Caco-2 (cell line): Measurements from ENCODE around the gene TSN. TPM values are rescaled to one million over a fixed set of nuclear protein-coding genes. Genes with fewer than 3 reads are reported as not detected.
"Not testable (repeated sequence)": the region's sequence is repeated elsewhere in the genome, so short reads cannot be mapped to it uniquely, and the experiment has no call there.

Experiments used
- BruUV-seq: library from RNA; stranded (reverse); fragments of 400-500 nt; replicated peaks from 2 replicates; lab custom pipeline; 2021; lab: Mats Ljungman, UMichigan
- CTCF ChIA-PET: fragments of 300-600 bp; sonication (Branson Sonifier 250); formaldehyde crosslinking; loops from one replicate; lab custom pipeline; 2022; ENCODE audit warnings: antibody characterized with exemption; lab: Charles Lee
- POLR2A ChIA-PET: fragments of 300-600 bp; sonication (Branson Sonifier 250); formaldehyde crosslinking; loops from one replicate; lab custom pipeline; 2022; ENCODE audit warnings: antibody characterized with exemption; lab: Charles Lee
- DNase-seq, 2 experiments: peaks; one replicate each; pipeline versions ENCODE4 v3.0.0 to v3.0.0-alpha.2; 2020 to 2022
- H3K27me3 ChIP-seq: replicated peaks from 2 replicates; pipeline ENCODE4 v1.6.0; 2011; ENCODE audit warnings: low read length; ENCODE audit not compliant: control insufficient read depth, insufficient read depth
- H3K36me3 ChIP-seq: 2 replicates; pipeline ENCODE4 v1.5.1; 2011; ENCODE audit warnings: low read length; ENCODE audit not compliant: control insufficient read depth, insufficient read depth
- H3K4me1 ChIP-seq: fragments of 250-450 bp; sonication (Bioruptor Pico); 2 replicates; pipeline ENCODE4 v1.5.1; 2020; ENCODE audit warnings: mild to moderate bottlenecking
- H3K4me3 ChIP-seq: 2 replicates; pipeline ENCODE4 v1.5.1; 2011; ENCODE audit warnings: low read depth, mild to moderate bottlenecking, control low read depth, low read length
- H3K9me3 ChIP-seq: fragments of 250-450 bp; sonication (Bioruptor Pico); 2 replicates; pipeline ENCODE4 v1.5.1; 2020; ENCODE audit warnings: mild to moderate bottlenecking, moderate library complexity
- H3K27ac Mint-ChIP-seq: one replicate; pipeline ENCODE4 v1.8.0; 2022; ENCODE audit warnings: mixed read lengths; ENCODE audit not compliant: unreplicated experiment
- H3K27me3 Mint-ChIP-seq: one replicate; pipeline ENCODE4 v1.8.0; 2022; ENCODE audit warnings: mixed read lengths; ENCODE audit not compliant: insufficient read depth, unreplicated experiment
- H3K36me3 Mint-ChIP-seq: one replicate; pipeline ENCODE4 v1.8.0; 2022; ENCODE audit warnings: mild to moderate bottlenecking, mixed read lengths; ENCODE audit not compliant: insufficient read depth, unreplicated experiment
- H3K4me1 Mint-ChIP-seq: one replicate; pipeline ENCODE4 v1.8.0; 2022; ENCODE audit warnings: low read depth, mixed read lengths; ENCODE audit not compliant: unreplicated experiment
- H3K4me3 Mint-ChIP-seq: one replicate; pipeline ENCODE4 v1.8.0; 2022; ENCODE audit warnings: mild to moderate bottlenecking, moderate library complexity, mixed read lengths; ENCODE audit not compliant: unreplicated experiment
- H3K9me3 Mint-ChIP-seq: one replicate; pipeline ENCODE4 v1.8.0; 2022; ENCODE audit warnings: mixed read lengths; ENCODE audit not compliant: unreplicated experiment
- intact Hi-C: fragments of 100-400 bp; cut with micrococcal nuclease; formaldehyde crosslinking; loops from one replicate; pipeline ENCODE4 v1.10.0; 2022; ENCODE audit not compliant: unreplicated experiment
- total RNA-seq: library from RNA; stranded (reverse); gene quantifications from 2 replicates; pipeline ENCODE4 v1.2.3, GENCODE V29; 2022
- TF ChIP-seq, protein P1 (sequence below), 2 experiments: fragments of 200-600 bp in 1 of 2; IDR thresholded peaks; 1 replicate in 1 of 2; 2 replicates in 1 of 2; pipeline versions ENCODE4 v1.5.1 to v1.8.0; 2011 to 2022; ENCODE audit warnings: antibody characterized with exemption in 1 of 2, control low read depth in 1 of 2, inconsistent platforms in 1 of 2, low read depth in 1 of 2, low read length in 1 of 2, mild to moderate bottlenecking in 1 of 2, moderate library complexity in 1 of 2; ENCODE audit not compliant: insufficient read depth in 1 of 2, severe bottlenecking in 1 of 2, unreplicated experiment in 1 of 2

TSN gene
- total RNA-seq, 1 experiment from 2014 or later = 125 TPM

DNA sequence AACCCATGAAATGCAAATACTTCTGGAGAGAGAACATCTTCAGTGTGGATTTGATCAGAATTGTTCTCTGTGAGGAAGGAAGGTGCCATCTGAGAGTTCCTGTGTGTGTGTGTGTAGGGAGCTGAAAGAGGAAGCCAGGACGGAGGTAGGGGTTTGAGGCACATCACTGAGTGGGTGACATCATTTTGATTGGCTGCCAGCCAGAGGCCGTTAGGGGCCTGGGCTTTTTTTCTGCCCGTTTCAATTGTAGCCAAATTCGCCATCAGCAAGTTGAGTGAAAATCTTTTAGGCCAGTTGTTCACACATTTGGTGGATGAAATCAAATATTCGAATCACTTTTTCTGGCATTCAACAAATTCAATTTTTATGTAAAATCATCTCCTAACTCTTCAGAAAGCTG lies 48.9 kb downstream of the TSN start:
- no peak overlapping the region for H3K4me3 ChIP-seq
- intact Hi-C loops = no loop called here
- H3K9me3 Mint-ChIP-seq = peaks cover 12% of the 10 kb centered on the region
- H3K4me1 Mint-ChIP-seq = no peaks in the 10 kb centered on the region
- no peaks in the 10 kb centered on the region for H3K27me3 ChIP-seq
- POLR2A ChIA-PET = no interaction called here
- peaks cover 10% of the 10 kb centered on the region; the same call in 1 of the 2 replicates for H3K9me3 ChIP-seq
- H3K27me3 Mint-ChIP-seq = no peaks in the 10 kb centered on the region
- H3K36me3 Mint-ChIP-seq = no peaks in the 10 kb centered on the region
- H3K4me3 Mint-ChIP-seq = no peak overlapping the region
- H3K4me1 ChIP-seq = no peaks in the 10 kb centered on the region
- no TSS peak for BruUV-seq
- no peak overlapping the region for H3K27ac Mint-ChIP-seq
- DNase-seq = no peak
- CTCF ChIA-PET = no interaction called here
- no peaks in the 10 kb centered on the region for H3K36me3 ChIP-seq
- TF ChIP-seq, protein P1, sequence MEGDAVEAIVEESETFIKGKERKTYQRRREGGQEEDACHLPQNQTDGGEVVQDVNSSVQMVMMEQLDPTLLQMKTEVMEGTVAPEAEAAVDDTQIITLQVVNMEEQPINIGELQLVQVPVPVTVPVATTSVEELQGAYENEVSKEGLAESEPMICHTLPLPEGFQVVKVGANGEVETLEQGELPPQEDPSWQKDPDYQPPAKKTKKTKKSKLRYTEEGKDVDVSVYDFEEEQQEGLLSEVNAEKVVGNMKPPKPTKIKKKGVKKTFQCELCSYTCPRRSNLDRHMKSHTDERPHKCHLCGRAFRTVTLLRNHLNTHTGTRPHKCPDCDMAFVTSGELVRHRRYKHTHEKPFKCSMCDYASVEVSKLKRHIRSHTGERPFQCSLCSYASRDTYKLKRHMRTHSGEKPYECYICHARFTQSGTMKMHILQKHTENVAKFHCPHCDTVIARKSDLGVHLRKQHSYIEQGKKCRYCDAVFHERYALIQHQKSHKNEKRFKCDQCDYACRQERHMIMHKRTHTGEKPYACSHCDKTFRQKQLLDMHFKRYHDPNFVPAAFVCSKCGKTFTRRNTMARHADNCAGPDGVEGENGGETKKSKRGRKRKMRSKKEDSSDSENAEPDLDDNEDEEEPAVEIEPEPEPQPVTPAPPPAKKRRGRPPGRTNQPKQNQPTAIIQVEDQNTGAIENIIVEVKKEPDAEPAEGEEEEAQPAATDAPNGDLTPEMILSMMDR (IDR thresholded peaks at IDR 0.05; ENCODE audit: insufficient read depth in 1 of 2, low read depth in 1 of 2, low read length in 1 of 2, severe bottlenecking in 1 of 2, unreplicated experiment in 1 of 2) = no peak

- H3K36me3 Mint-ChIP-seq = no peaks in the 10 kb centered on the region
- no peaks in the 10 kb centered on the region for H3K4me1 ChIP-seq
- peaks cover 10% of the 10 kb centered on the region; the same call in 1 of the 2 replicates for H3K9me3 ChIP-seq
- ChIA-PET CTCF (no interaction called here), POLR2A (no interaction called here)
- no TSS peak for BruUV-seq
- peaks cover 12% of the 10 kb centered on the region for H3K9me3 Mint-ChIP-seq
- no peaks in the 10 kb centered on the region for H3K36me3 ChIP-seq
- TF ChIP-seq, protein P1 (IDR thresholded peaks at IDR 0.05; ENCODE audit: insufficient read depth in 1 of 2, low read depth in 1 of 2, low read length in 1 of 2, severe bottlenecking in 1 of 2, unreplicated experiment in 1 of 2) = no peak
- H3K27ac Mint-ChIP-seq = no peak overlapping the region
- H3K4me3 ChIP-seq = no peak overlapping the region
- no peak overlapping the region for H3K4me3 Mint-ChIP-seq
- no peaks in the 10 kb centered on the region for H3K27me3 Mint-ChIP-seq
- H3K27me3 ChIP-seq = no peaks in the 10 kb centered on the region
- no peaks in the 10 kb centered on the region for H3K4me1 Mint-ChIP-seq
- no peak for DNase-seq
- intact Hi-C loops = no loop called here
Observed at GRCh38 chr2:121804997-121805765, 49.7 kb downstream of the TSN start.

- TF ChIP-seq, protein P1 (IDR thresholded peaks at IDR 0.05; ENCODE audit: insufficient read depth in 1 of 2, low read depth in 1 of 2, low read length in 1 of 2, severe bottlenecking in 1 of 2, unreplicated experiment in 1 of 2) = no peak
- POLR2A ChIA-PET = no interaction called here
- Mint-ChIP-seq H3K36me3 (no peaks in the 10 kb centered on the region), H3K27ac (no peak overlapping the region), H3K4me1 (peaks cover under 1% of the 10 kb centered on the region), H3K27me3 (no peaks in the 10 kb centered on the region), H3K9me3 (peaks cover 12% of the 10 kb centered on the region), H3K4me3 (no peak overlapping the region)
- Histone ChIP-seq H3K27me3 (no peaks in the 10 kb centered on the region), H3K9me3 (peaks cover 10% of the 10 kb centered on the region; the same call in 1 of the 2 replicates), H3K4me1 (no peaks in the 10 kb centered on the region), H3K4me3 (no peak overlapping the region), H3K36me3 (no peaks in the 10 kb centered on the region)
- CTCF ChIA-PET = no interaction called here
- BruUV-seq = no TSS peak
- intact Hi-C loops = no loop called here
- no peak for DNase-seq
Observed at GRCh38 chr2:121805766-121806143, 50.3 kb downstream of the TSN start.

- H3K9me3 ChIP-seq, H3K4me1 Mint-ChIP-seq, H3K27ac Mint-ChIP-seq: not testable (repeated sequence)
Observed at GRCh38 chr2:121807771-121808170, 52.3 kb downstream of the TSN start.

More at GRCh38 chr2:121807771-121808170, 52.3 kb downstream of the TSN start:
- H3K36me3 Mint-ChIP-seq, H3K27me3 ChIP-seq, H3K4me1 ChIP-seq, H3K27me3 Mint-ChIP-seq, H3K4me3 ChIP-seq, BruUV-seq, H3K4me3 Mint-ChIP-seq, CTCF ChIA-PET, POLR2A ChIA-PET, H3K36me3 ChIP-seq, DNase-seq, intact Hi-C loops, H3K9me3 Mint-ChIP-seq: not testable (repeated sequence)
